Aorta (tissue), 5 donors: Measurements from ENCODE around the gene TMCO2. TPM values are rescaled to one million over a fixed set of nuclear protein-coding genes. Genes with fewer than 3 reads are reported as not detected.

ENCODE experiments used
- ATAC-seq: fragments of 200-7000 bp; cut with Tn5 transposase; one replicate; pipeline ENCODE4 v1.9.1; 2022; ENCODE audit warnings: moderate library complexity; ENCODE audit not compliant: low FRiP score
- DNase-seq, 2 donors: peaks; one replicate each; pipeline ENCODE4 v3.0.0-alpha.2; 2020
- H3K27ac ChIP-seq, 2 donors: one replicate each; pipeline ENCODE4 v1.5.1; 2013; ENCODE audit warnings: low read length in 2 of 2, mild to moderate bottlenecking in 2 of 2, moderate library complexity in 2 of 2, control low read depth in 1 of 2, inconsistent platforms in 1 of 2, low read depth in 1 of 2
- H3K27me3 ChIP-seq, 2 donors: one replicate each; pipeline ENCODE4 v1.6.1; 2013; ENCODE audit warnings: control low read depth in 1 of 2, low read length in 1 of 2, mild to moderate bottlenecking in 1 of 2, moderate library complexity in 1 of 2; ENCODE audit not compliant: insufficient read depth in 2 of 2, control insufficient read depth in 1 of 2
- H3K36me3 ChIP-seq, 2 donors: one replicate each; pipeline ENCODE4 v1.6.1; 2013; ENCODE audit warnings: control low read depth in 1 of 2, low read length in 1 of 2, mild to moderate bottlenecking in 1 of 2; ENCODE audit not compliant: insufficient read depth in 2 of 2, control insufficient read depth in 1 of 2
- H3K4me1 ChIP-seq, 2 donors: one replicate each; pipeline ENCODE4 v1.6.1; 2013; ENCODE audit warnings: low read length in 2 of 2, control low read depth in 1 of 2, mild to moderate bottlenecking in 1 of 2, moderate library complexity in 1 of 2; ENCODE audit not compliant: insufficient read depth in 2 of 2, control insufficient read depth in 1 of 2
- H3K4me3 ChIP-seq, 2 donors: one replicate each; pipeline ENCODE4 v1.5.1; 2013; ENCODE audit warnings: low read length in 2 of 2, control low read depth in 1 of 2, mild to moderate bottlenecking in 1 of 2
- H3K9me3 ChIP-seq: one replicate; pipeline ENCODE4 v1.6.1; 2013; ENCODE audit warnings: mild to moderate bottlenecking, low read length; ENCODE audit not compliant: control insufficient read depth
- WGBS, 2 donors: extraction: QIAGEN DNeasy Blood & Tissue Kit; methylation state at CpG; one replicate each; pipeline ENCODE4 v1.1.7; 2013; 5-methylcytosine and 5-hydroxymethylcytosine counted together
- intact Hi-C, 2 donors: fragments of 100-400 bp; cut with DNase I; formaldehyde crosslinking; loops; one replicate each; pipeline versions ENCODE4 v1.14.2 to v1.15.0; 2022
- polyA plus RNA-seq, 2 donors: library from polyadenylated mRNA; stranded (reverse); fragments of 200-250 nt; gene quantifications; one replicate each; pipeline ENCODE4 v1.2.3, GENCODE V29; 2013
- total RNA-seq, 2 donors: library from RNA; stranded (reverse); fragmentation: NEBNext Ultra II Directional; extraction: Animal tissue kit (Norgen Biotek cat#: 25700); gene quantifications; one replicate each; pipeline ENCODE4 v1.2.1, GENCODE V29; 2021
- donor health status: healthy with polysubstance abuse.
- donor health status: Bipolar disorder and iron deficiency.
- donor health status: DM: no; HTN: no; CAD: no.
- donor health status: DM: no; HTN: no; CAD: no.
- donor health status: DM: yes; HTN: yes; CAD: no.

The TMCO2 gene
- total and polyA plus RNA-seq, 4 donors, result not detected

DNA sequence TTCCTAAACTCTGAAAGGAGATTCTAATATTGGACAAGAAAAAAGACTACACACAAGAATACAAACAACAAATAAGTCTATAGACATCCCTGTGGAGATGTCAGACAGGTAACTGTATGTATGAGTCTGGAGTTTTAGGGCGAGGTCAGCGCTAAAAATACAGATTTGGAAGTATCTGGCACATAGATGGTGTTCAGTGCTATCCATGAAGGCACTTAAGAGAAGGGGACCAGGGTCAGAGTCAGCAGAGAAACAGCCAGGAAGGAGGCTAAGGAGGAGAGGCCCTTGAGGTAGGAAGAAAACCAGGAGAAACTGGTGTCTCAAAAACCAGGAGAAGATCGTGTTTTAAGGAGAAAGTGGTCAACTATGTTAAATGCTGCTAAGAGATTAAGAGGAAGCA, 28.4 kb downstream of the TMCO2 start:
- no peaks in the 10 kb centered on the region for H3K4me1 ChIP-seq
- 88 to 91% methylated on average over 3 of the region's 3 CpGs for WGBS, 2 donors
- peaks cover 0 to 3% of the 10 kb centered on the region in 2 donors for H3K36me3 ChIP-seq
- intact Hi-C loops, result no loop called here
- peak overlapping the region in 1 of 2 donors; percentile 76 for H3K27ac ChIP-seq
- H3K4me3 ChIP-seq, result no peak overlapping the region
- no peaks in the 10 kb centered on the region for H3K27me3 ChIP-seq
- DNase-seq (no peak), ATAC-seq (no peak)
- H3K9me3 ChIP-seq, result no peaks in the 10 kb centered on the region

DNA sequence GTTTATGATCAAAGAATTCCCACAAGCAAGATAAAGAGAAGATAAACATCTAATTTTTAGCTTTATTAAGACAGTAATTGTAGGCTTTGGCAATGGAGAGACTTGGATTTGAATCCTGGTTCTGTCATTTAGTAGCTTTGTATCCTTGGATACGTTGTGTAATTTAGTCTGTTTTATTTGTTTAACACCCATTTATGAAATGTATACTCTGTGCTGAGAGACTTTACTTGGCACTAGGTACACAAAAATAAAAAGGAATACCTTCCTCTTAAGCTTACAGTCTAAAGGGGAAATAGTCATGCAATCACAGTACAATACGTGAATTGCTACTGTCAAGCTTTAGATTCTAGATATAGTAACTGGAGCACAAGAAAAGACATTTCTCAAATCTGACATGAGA, 34.1 kb downstream of the TMCO2 start:
- DNase-seq (no peak), ATAC-seq (no peak)
- WGBS, 2 donors, result 14 to 15% methylated on average over 2 of the region's 2 CpGs
- no peaks in the 10 kb centered on the region for H3K4me1 ChIP-seq
- H3K27me3 ChIP-seq, result no peaks in the 10 kb centered on the region
- peaks cover 0 to 1% of the 10 kb centered on the region in 2 donors for H3K36me3 ChIP-seq
- H3K4me3 ChIP-seq, result no peak overlapping the region
- H3K9me3 ChIP-seq, result no peaks in the 10 kb centered on the region
- no peak overlapping the region for H3K27ac ChIP-seq
- intact Hi-C loops, result no loop called here

DNA sequence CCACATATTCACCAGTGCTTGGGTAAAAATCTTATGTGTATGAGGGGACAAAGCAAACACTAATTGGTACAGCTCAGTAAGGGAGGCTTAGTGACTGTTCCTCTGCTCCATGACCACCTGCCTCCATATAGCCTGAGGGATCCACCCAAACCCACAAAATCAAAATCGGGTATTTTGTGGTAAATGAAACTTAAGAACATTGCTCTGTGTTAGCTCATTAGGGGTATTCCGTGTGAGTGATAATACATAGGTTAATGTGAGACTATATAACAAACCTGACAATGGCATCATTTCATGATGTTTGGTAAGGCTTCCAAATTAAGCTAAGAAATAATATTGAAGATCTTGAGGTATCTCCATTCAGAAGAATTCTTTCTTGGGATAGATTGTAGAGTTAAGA, 43.6 kb downstream of the TMCO2 start:
- WGBS, 2 donors, result 89 to 92% methylated on average over 2 of the region's 2 CpGs
- Histone ChIP-seq H3K4me1 (peaks cover 0 to 1% of the 10 kb centered on the region in 2 donors), H3K36me3 (peaks cover 7 to 16% of the 10 kb centered on the region in 2 donors), H3K27me3 (no peaks in the 10 kb centered on the region), H3K4me3 (no peak overlapping the region), H3K9me3 (no peaks in the 10 kb centered on the region), H3K27ac (no peak overlapping the region)
- intact Hi-C loops, result no loop called here
- DNase-seq, result no peak
- ATAC-seq, result no peak

DNA sequence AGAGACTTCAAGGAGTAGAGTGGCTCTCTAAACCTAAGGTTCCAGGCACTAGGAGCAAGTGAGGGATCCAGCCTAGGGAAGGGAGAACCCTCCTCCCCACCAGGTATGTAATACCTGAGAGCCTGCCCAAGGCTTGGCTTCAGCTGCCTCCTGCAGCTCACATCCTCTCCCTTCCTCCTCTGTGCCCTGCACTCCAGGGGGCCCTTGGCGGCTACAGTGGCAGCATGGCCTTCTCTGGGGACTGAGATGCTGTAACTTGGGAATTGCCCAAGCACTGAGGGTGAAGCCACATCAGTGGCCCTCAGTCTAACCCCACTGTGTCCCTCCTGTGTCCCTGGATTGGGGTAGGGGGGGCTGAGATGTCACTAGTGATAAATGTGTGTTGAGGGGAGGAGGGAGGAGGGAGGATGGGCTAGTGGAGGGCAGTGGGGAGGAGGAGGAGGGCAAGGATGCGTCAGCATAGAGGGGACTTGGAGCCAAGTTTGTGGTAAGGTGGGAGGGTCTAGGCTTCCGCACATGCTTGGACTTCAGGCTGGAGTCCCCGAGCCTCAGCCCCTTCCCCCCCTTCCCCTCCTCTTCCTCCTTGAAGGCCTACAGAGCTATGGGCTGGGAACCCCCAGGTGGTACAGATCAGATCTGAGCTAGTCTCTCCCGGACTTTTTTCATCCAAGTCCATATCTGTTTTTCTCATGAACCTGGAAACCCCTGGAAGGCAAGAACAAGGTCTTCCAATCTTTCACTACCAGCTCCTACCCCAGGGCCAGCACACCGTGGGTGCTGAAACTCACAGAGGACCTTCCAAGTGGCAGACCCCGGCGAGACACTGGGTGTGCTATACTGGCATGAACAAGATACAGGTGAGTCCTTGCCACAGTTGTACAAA, 51.9 kb downstream of the TMCO2 start:
- H3K27me3 ChIP-seq, result no peaks in the 10 kb centered on the region
- H3K36me3 ChIP-seq, result peaks cover 0 to under 1% of the 10 kb centered on the region in 2 donors
- H3K9me3 ChIP-seq, result no peaks in the 10 kb centered on the region
- ATAC-seq (no peak), DNase-seq (peak in 1 of 2 donors; percentile 24)
- intact Hi-C loops, result no loop called here
- no peaks in the 10 kb centered on the region for H3K4me1 ChIP-seq
- WGBS, 2 donors, result 54 to 67% methylated on average over 8 of the region's 8 CpGs
- H3K27ac ChIP-seq, result no peak overlapping the region
- no peak overlapping the region for H3K4me3 ChIP-seq

DNA sequence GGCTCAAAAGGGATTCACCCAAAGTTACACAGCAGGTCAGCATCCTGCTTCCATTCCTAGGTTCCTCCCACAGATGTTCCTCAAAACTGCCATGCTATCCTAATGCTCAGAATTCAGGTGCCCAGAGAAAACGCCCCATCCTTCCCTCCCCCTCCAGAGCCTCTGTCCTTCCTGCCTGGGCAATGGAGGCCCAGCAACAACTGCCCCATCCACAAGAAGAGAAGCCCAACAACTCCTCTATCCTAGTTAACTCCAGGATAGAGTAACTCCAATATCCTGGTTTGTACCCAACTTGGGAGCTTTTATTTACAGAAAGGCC, 52.5 kb downstream of the TMCO2 start:
- no peaks in the 10 kb centered on the region for H3K27me3 ChIP-seq
- 96 to 100% methylated on average over 1 of the region's 1 CpG for WGBS, 2 donors
- H3K36me3 ChIP-seq, result no peaks in the 10 kb centered on the region
- intact Hi-C loops, result no loop called here
- no peaks in the 10 kb centered on the region for H3K4me1 ChIP-seq
- H3K27ac ChIP-seq, result no peak overlapping the region
- no peak overlapping the region for H3K4me3 ChIP-seq
- H3K9me3 ChIP-seq, result no peaks in the 10 kb centered on the region
- ATAC-seq (no peak), DNase-seq (no peak)

DNA sequence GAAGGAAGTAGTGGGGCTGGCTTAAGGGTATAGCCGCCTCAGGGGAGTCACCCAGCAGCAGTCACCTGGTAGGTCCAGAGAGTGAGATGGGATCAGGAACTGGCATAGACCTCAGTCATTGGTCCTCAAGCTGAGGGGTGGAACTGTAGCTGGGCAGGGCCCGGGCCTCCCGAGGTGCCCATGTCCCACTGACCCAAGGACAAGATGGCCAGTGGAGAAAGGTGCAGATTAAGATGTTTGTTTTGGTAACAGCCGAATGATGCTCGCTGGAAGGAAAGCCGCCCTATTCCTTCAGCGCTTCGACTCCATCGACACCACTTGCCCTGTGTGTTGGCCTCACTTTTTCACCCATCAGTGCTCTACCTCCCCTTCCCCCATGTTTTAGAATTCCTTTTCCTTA, 52.9 kb downstream of the TMCO2 start:
- Histone ChIP-seq H3K9me3 (no peaks in the 10 kb centered on the region), H3K36me3 (no peaks in the 10 kb centered on the region), H3K4me1 (no peaks in the 10 kb centered on the region), H3K4me3 (no peak overlapping the region), H3K27ac (no peak overlapping the region), H3K27me3 (no peaks in the 10 kb centered on the region)
- 95 to 97% methylated on average over 9 of the region's 9 CpGs for WGBS, 2 donors
- intact Hi-C loops, result no loop called here
- DNase-seq (peak in 1 of 2 donors; percentile 12), ATAC-seq (no peak)

DNA sequence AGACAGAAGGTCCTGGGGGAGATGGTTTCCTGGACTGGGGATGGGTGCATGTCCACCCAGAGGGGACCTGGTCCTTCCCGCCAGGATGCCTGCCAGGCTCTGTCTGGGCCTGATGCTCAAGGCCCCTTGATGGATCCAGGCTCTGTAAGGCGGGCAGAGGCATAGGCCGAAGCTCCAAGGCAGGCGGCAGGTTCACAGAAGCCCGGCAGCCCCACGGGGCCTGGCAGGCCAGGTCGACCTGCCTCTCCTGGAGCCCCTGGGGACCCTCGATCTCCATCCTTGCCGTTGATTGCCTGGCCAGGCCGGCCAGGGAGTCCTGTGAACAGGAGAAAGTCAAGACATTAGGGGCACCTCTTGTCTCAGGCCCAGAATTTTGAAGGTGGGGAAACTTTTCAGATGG, 53.3 kb downstream of the TMCO2 start:
- no peak overlapping the region for H3K27ac ChIP-seq
- ATAC-seq (no peak), DNase-seq (peak in 1 of 2 donors; percentile 38)
- H3K36me3 ChIP-seq, result no peaks in the 10 kb centered on the region
- H3K4me1 ChIP-seq, result no peaks in the 10 kb centered on the region
- intact Hi-C loops, result no loop called here
- no peak overlapping the region for H3K4me3 ChIP-seq
- H3K9me3 ChIP-seq, result no peaks in the 10 kb centered on the region
- 91 to 93% methylated on average over 10 of the region's 10 CpGs for WGBS, 2 donors
- no peaks in the 10 kb centered on the region for H3K27me3 ChIP-seq

Other genes with a start within 250 kb of the TMCO2 start
- gene CAP1, start 207.2 kb upstream of the TMCO2 start, total RNA-seq, result 100 to 1,000 TPM; 373 to 493 TPM
- 100 to 1,000 TPM; 209 to 269 TPM for gene CAP1, start 207.2 kb upstream of the TMCO2 start, polyA plus RNA-seq
- 10 to 100 TPM; 80.5 to 84.2 TPM for gene PPT1, start 150.7 kb upstream of the TMCO2 start, total RNA-seq
- 10 to 100 TPM; 56.7 to 93.7 TPM for gene PPT1, start 150.7 kb upstream of the TMCO2 start, polyA plus RNA-seq
- 10 to 100 TPM; 20.0 to 25.1 TPM for gene RLF, start 86.5 kb upstream of the TMCO2 start, total RNA-seq
- gene RLF, start 86.5 kb upstream of the TMCO2 start, polyA plus RNA-seq, result 1 to 10 TPM; 3.1 to 5.9 TPM
- gene ZMPSTE24, start 10.3 kb downstream of the TMCO2 start, total RNA-seq, result 10 to 100 TPM; 51.1 to 56.5 TPM
- gene ZMPSTE24, start 10.3 kb downstream of the TMCO2 start, polyA plus RNA-seq, result 10 to 100 TPM; 27.8 to 28.9 TPM
- gene COL9A2, start 69.3 kb downstream of the TMCO2 start, total RNA-seq, result 10 to 100 TPM in 1 of 2 donors, 1 to 10 TPM in 1; 8.6 to 16.3 TPM
- gene COL9A2, start 69.3 kb downstream of the TMCO2 start, polyA plus RNA-seq, result 10 to 100 TPM; 10.1 to 27.7 TPM
- 10 to 100 TPM; 36.9 to 42.2 TPM for gene SMAP2, start 125.8 kb downstream of the TMCO2 start, total RNA-seq
- gene SMAP2, start 125.8 kb downstream of the TMCO2 start, polyA plus RNA-seq, result 10 to 100 TPM; 10.4 to 33.3 TPM
- 1 to 10 TPM; 2.2 to 2.4 TPM for gene ZFP69B, start 202.5 kb downstream of the TMCO2 start, total RNA-seq
- 1 to 10 TPM in 1 of 2 donors, under 1 TPM in 1; 0.54 to 2.0 TPM for gene ZFP69B, start 202.5 kb downstream of the TMCO2 start, polyA plus RNA-seq
- 1 to 10 TPM; 3.5 to 3.8 TPM for gene ZFP69, start 229.4 kb downstream of the TMCO2 start, total RNA-seq
- 1 to 10 TPM; 2.5 to 3.9 TPM for gene ZFP69, start 229.4 kb downstream of the TMCO2 start, polyA plus RNA-seq